Endodermal cell (in vitro differentiated cells): Measurements from ENCODE around the gene GTF2I. TPM values are rescaled to one million over a fixed set of nuclear protein-coding genes. Genes with fewer than 3 reads are reported as not detected.

ENCODE experiments used
- DNase-seq: peaks from one replicate; pipeline ENCODE4 v3.0.0-alpha.2; 2017
- H3K27ac ChIP-seq: 2 replicates; pipeline ENCODE4 v1.5.1; 2013; ENCODE audit warnings: mild to moderate bottlenecking, low read depth, low read length, moderate library complexity
- H3K27me3 ChIP-seq: 2 replicates; pipeline ENCODE4 v1.6.1; 2013; ENCODE audit warnings: mild to moderate bottlenecking, low read length, moderate library complexity; ENCODE audit not compliant: insufficient read depth, control insufficient read depth, poor library complexity, severe bottlenecking
- H3K36me3 ChIP-seq: 2 replicates; pipeline ENCODE4 v1.7.0; 2013; ENCODE audit warnings: mild to moderate bottlenecking, low read length, moderate library complexity; ENCODE audit not compliant: control insufficient read depth, insufficient read depth
- H3K4me1 ChIP-seq: one replicate; pipeline ENCODE4 v1.7.0; 2013; ENCODE audit warnings: low read length; ENCODE audit not compliant: control insufficient read depth, insufficient read depth
- H3K4me3 ChIP-seq: 2 replicates; pipeline ENCODE4 v1.5.1; 2013; ENCODE audit warnings: mild to moderate bottlenecking, low read length, moderate library complexity
- H3K9ac ChIP-seq: 2 replicates; pipeline ENCODE4 v1.6.1; 2013; ENCODE audit warnings: mild to moderate bottlenecking, low read length, moderate library complexity; ENCODE audit not compliant: poor library complexity, severe bottlenecking; ENCODE audit errors: extremely low read depth
- H3K9me3 ChIP-seq: 2 replicates; pipeline ENCODE4 v1.6.1; 2013; ENCODE audit warnings: mild to moderate bottlenecking, low read length, moderate library complexity; ENCODE audit not compliant: control insufficient read depth
- H3K27ac Mint-ChIP-seq: 2 replicates; pipeline ENCODE4 v1.8.0; 2020; ENCODE audit warnings: mixed read lengths
- H3K27me3 Mint-ChIP-seq: 2 replicates; pipeline ENCODE4 v1.8.0; 2021; ENCODE audit warnings: mild to moderate bottlenecking, mixed read lengths; ENCODE audit not compliant: insufficient read depth
- H3K36me3 Mint-ChIP-seq: 2 replicates; pipeline ENCODE4 v1.8.0; 2020; ENCODE audit warnings: low read depth, mixed read lengths
- H3K4me1 Mint-ChIP-seq: 2 replicates; pipeline ENCODE4 v1.8.0; 2020; ENCODE audit warnings: mixed read lengths
- H3K4me3 Mint-ChIP-seq: 2 replicates; pipeline ENCODE4 v1.8.0; 2020; ENCODE audit warnings: mild to moderate bottlenecking, moderate library complexity, mixed read lengths
- H3K9me3 Mint-ChIP-seq: 2 replicates; pipeline ENCODE4 v1.8.0; 2020; ENCODE audit warnings: mild to moderate bottlenecking, mixed read lengths
- WGBS, 2 experiments: methylation state at CpG; one replicate each; pipeline versions ENCODE4 v1.1.5 to v1.1.7; 2013; ENCODE audit warnings: missing lambda C conversion rate in 2 of 2, mixed read lengths in 1 of 2; ENCODE audit not compliant: insufficient coverage in 1 of 2, insufficient read length in 1 of 2; 5-methylcytosine and 5-hydroxymethylcytosine counted together
- total RNA-seq, 2 donors: library from RNA; stranded (reverse); fragmentation: NEBNext Ultra II Directional in 1 of 2; extraction: Animal tissue kit (Norgen Biotek cat#: 25700) in 1 of 2; gene quantifications; 2 replicates in 1 of 2; 3 replicates in 1 of 2; pipeline ENCODE4 v1.2.1, GENCODE V29; 2021
- TF ChIP-seq, protein P1 (sequence below): fragments of 200-600 bp; sonication (generic); conservative IDR thresholded peaks from 2 replicates; pipeline ENCODE4 v1.5.0; 2021; ENCODE audit warnings: antibody characterized with exemption, mild to moderate bottlenecking

Gene GTF2I
- total RNA-seq, 2 donors from 2014 or later, result 391 to 519 TPM

DNA sequence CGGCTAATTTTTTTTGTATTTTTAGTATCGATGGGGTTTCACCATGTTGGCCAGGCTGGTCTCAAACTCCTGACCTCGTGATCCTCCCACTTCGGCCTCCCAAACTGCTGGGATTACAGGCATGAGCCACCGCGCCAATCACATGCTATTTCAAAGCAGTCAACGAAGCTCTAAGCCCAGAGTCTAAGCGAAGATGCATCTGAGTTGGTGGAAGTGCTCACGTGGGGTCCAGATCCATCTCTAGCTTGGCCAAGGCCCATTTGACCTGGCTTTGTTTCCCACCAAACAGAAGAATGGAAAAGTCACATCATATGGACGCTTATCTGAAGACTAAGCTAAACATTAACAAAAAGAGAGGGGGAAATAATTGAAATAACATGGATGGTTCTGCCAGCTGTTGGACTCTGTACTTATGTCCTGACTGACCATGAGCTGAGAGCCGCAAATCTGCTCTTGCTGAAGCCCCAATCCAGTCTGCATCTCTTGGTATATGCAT is 3.8 kb upstream of the GTF2I start:
- Histone ChIP-seq H3K27me3 (no peaks in the 10 kb centered on the region), H3K36me3 (no peaks in the 10 kb centered on the region), H3K4me3 (no peak overlapping the region), H3K9ac (no peak overlapping the region), H3K4me1 (peaks cover 3% of the 10 kb centered on the region), H3K9me3 (no peaks in the 10 kb centered on the region), H3K27ac (no peak overlapping the region)
- H3K27me3 Mint-ChIP-seq, result no peaks in the 10 kb centered on the region
- TF ChIP-seq, protein P1, sequence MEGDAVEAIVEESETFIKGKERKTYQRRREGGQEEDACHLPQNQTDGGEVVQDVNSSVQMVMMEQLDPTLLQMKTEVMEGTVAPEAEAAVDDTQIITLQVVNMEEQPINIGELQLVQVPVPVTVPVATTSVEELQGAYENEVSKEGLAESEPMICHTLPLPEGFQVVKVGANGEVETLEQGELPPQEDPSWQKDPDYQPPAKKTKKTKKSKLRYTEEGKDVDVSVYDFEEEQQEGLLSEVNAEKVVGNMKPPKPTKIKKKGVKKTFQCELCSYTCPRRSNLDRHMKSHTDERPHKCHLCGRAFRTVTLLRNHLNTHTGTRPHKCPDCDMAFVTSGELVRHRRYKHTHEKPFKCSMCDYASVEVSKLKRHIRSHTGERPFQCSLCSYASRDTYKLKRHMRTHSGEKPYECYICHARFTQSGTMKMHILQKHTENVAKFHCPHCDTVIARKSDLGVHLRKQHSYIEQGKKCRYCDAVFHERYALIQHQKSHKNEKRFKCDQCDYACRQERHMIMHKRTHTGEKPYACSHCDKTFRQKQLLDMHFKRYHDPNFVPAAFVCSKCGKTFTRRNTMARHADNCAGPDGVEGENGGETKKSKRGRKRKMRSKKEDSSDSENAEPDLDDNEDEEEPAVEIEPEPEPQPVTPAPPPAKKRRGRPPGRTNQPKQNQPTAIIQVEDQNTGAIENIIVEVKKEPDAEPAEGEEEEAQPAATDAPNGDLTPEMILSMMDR, result no peak
- H3K4me1 Mint-ChIP-seq, result peaks cover 33% of the 10 kb centered on the region
- H3K4me3 Mint-ChIP-seq, result no peak overlapping the region
- no peaks in the 10 kb centered on the region for H3K9me3 Mint-ChIP-seq
- 93 to 96% methylated on average over 6 to 11 of the region's 11 CpGs for WGBS, 2 experiments
- DNase-seq, result no peak
- no peak overlapping the region for H3K27ac Mint-ChIP-seq
- H3K36me3 Mint-ChIP-seq, result peaks cover 2% of the 10 kb centered on the region

DNA sequence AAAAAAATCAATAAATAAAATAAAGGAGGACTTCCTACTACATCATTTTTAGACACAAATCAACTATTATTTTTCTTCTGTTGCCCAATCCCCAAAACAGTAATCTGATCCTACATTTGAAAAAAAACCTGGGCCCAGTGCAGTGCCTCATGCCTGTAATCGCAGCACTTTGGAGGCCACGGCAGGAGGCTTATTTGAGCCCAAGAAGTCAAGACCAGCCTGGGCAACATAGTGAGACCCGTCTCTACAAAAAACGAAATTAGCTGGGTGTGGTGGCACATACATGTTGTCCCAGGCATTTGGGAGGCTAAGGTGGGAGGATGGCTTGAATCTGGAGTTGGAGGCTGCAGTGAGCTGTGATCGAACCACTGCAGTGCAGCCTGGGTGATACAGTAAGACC is 2.7 kb upstream of the GTF2I start:
- Histone ChIP-seq H3K27me3 (no peaks in the 10 kb centered on the region), H3K27ac (no peak overlapping the region), H3K4me1 (no peaks in the 10 kb centered on the region), H3K9me3 (no peaks in the 10 kb centered on the region), H3K9ac (no peak overlapping the region), H3K36me3 (no peaks in the 10 kb centered on the region), H3K4me3 (no peak overlapping the region)
- WGBS, 2 experiments, result 91 to 100% methylated on average over 4 to 5 of the region's 5 CpGs
- H3K27ac Mint-ChIP-seq, result peak overlapping the region; percentile 69
- TF ChIP-seq, protein P1, result no peak
- H3K27me3 Mint-ChIP-seq, result no peaks in the 10 kb centered on the region
- H3K36me3 Mint-ChIP-seq, result peaks cover 10% of the 10 kb centered on the region
- no peak overlapping the region for H3K4me3 Mint-ChIP-seq
- H3K4me1 Mint-ChIP-seq, result peaks cover 31% of the 10 kb centered on the region
- DNase-seq, result no peak
- H3K9me3 Mint-ChIP-seq, result no peaks in the 10 kb centered on the region

DNA sequence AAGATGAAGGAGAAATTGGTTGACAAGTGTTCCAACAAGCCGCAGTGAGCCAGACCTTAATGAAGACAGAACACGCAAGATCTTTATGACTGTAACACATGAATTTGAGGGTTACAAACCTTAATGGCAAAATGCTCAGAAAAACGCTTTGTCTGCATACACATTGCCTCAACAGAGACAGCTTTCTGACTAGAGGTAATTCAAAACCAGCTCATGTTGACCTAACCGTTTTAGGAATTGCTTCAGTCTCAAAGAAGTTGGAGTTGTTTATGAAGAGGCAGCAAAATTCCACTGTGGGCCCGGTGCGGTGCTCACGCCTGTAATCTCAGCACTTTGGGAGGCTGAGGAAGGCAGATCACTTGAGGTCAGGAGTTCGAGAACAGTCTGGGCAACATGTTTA is 2.2 kb upstream of the GTF2I start:
- H3K4me3 ChIP-seq, result no peak overlapping the region
- H3K4me1 Mint-ChIP-seq, result peaks cover 33% of the 10 kb centered on the region
- no peak overlapping the region for H3K27ac ChIP-seq
- no peak for DNase-seq
- H3K27me3 ChIP-seq, result no peaks in the 10 kb centered on the region
- H3K4me3 Mint-ChIP-seq, result peak overlapping the region; percentile 82
- peaks cover 12% of the 10 kb centered on the region for H3K36me3 Mint-ChIP-seq
- TF ChIP-seq, protein P1, result no peak
- H3K36me3 ChIP-seq, result no peaks in the 10 kb centered on the region
- H3K4me1 ChIP-seq, result no peaks in the 10 kb centered on the region
- WGBS, 2 experiments, result 92 to 93% methylated on average over 8 of the region's 8 CpGs
- H3K9me3 ChIP-seq, result no peaks in the 10 kb centered on the region
- no peaks in the 10 kb centered on the region for H3K27me3 Mint-ChIP-seq
- H3K9ac ChIP-seq, result no peak overlapping the region
- H3K27ac Mint-ChIP-seq, result peak overlapping the region; percentile 99
- no peaks in the 10 kb centered on the region for H3K9me3 Mint-ChIP-seq
